ENCODE results near the gene PTRH2.
"Not testable (repeated sequence)": the region's sequence is repeated elsewhere in the genome, so short reads cannot be mapped to it uniquely, and the experiment has no call there.

PTRH2 gene

GRCh38 chr17:59668816-59669215 is 38.4 kb downstream of the PTRH2 start:
- Histone ChIP-seq H4K8ac (ENCODE audit: low read depth, low read length) (no peak overlapping the region), H3K79me1 (ENCODE audit: low read length) (no peaks in the 10 kb centered on the region), H3K79me2 (ENCODE audit: control insufficient read depth, insufficient read depth, low read length) (no peaks in the 10 kb centered on the region), H2AK5ac (ENCODE audit: low read length) (no peak overlapping the region), H3K9ac (ENCODE audit: low read length) (no peak overlapping the region), H3K36me3 (ENCODE audit: control insufficient read depth, insufficient read depth, low read length) (peaks cover 2% of the 10 kb centered on the region), H3K4ac (ENCODE audit: low read depth, low read length) (no peak overlapping the region), H3K56ac (ENCODE audit: low read length) (no peak overlapping the region), H3K4me1 (ENCODE audit: control insufficient read depth, low read depth, low read length) (no peaks in the 10 kb centered on the region), H3K4me2 (ENCODE audit: low read length) (no peak overlapping the region), H3K23ac (ENCODE audit: low read length) (no peak overlapping the region), H3K27ac (ENCODE audit: low read depth, low read length) (no peak overlapping the region), H2BK15ac (replicated peaks; ENCODE audit: low read depth) (no peak overlapping the region), H3K4me3 (ENCODE audit: low read length) (no peak overlapping the region), H2BK120ac (ENCODE audit: low read depth, low read length) (no peak overlapping the region), H4K5ac (ENCODE audit: low read length) (no peak overlapping the region), H3K18ac (ENCODE audit: low read length) (no peak overlapping the region), H3K27me3 (ENCODE audit: insufficient read depth, low read length, poor library complexity) (no peaks in the 10 kb centered on the region), H2BK5ac (ENCODE audit: low read length) (no peak overlapping the region)
- DNase-seq, result no peak
- no CpG with 5 or more reads among the region's 3 CpGs for WGBS (ENCODE audit: extremely low coverage, insufficient coverage, low lambda C conversion rate)

GRCh38 chr17:59666235-59666634 is 41.0 kb downstream of the PTRH2 start:
- no peak overlapping the region for H3K4me3 ChIP-seq (ENCODE audit: low read length)
- no peaks in the 10 kb centered on the region for H3K79me1 ChIP-seq (ENCODE audit: low read length)
- H3K4ac ChIP-seq (ENCODE audit: low read depth, low read length), result no peak overlapping the region
- H2BK5ac ChIP-seq (ENCODE audit: low read length), result no peak overlapping the region
- no peaks in the 10 kb centered on the region for H3K79me2 ChIP-seq (ENCODE audit: control insufficient read depth, insufficient read depth, low read length)
- peaks cover 4% of the 10 kb centered on the region for H3K36me3 ChIP-seq (ENCODE audit: control insufficient read depth, insufficient read depth, low read length)
- no peak overlapping the region for H4K5ac ChIP-seq (ENCODE audit: low read length)
- H4K8ac ChIP-seq (ENCODE audit: low read depth, low read length), result no peak overlapping the region
- no peak overlapping the region for H3K56ac ChIP-seq (ENCODE audit: low read length)
- no peak overlapping the region for H2BK120ac ChIP-seq (ENCODE audit: low read depth, low read length)
- WGBS (ENCODE audit: extremely low coverage, insufficient coverage, low lambda C conversion rate), result no CpG with 5 or more reads among the region's 5 CpGs
- no peak overlapping the region for H3K27ac ChIP-seq (ENCODE audit: low read depth, low read length)
- H3K9ac ChIP-seq (ENCODE audit: low read length), result no peak overlapping the region
- H3K4me1 ChIP-seq (ENCODE audit: control insufficient read depth, low read depth, low read length), result no peaks in the 10 kb centered on the region
- H3K23ac ChIP-seq (ENCODE audit: low read length), result no peak overlapping the region
- no peak overlapping the region for H2BK15ac ChIP-seq (replicated peaks; ENCODE audit: low read depth)
- H2AK5ac ChIP-seq (ENCODE audit: low read length), result no peak overlapping the region
- no peak overlapping the region for H3K18ac ChIP-seq (ENCODE audit: low read length)
- H3K27me3 ChIP-seq (ENCODE audit: insufficient read depth, low read length, poor library complexity), result no peaks in the 10 kb centered on the region
- no peak overlapping the region for H3K4me2 ChIP-seq (ENCODE audit: low read length)
- DNase-seq, result no peak

GRCh38 chr17:59656624-59657023 is 50.6 kb downstream of the PTRH2 start:
- not testable (repeated sequence) for H3K79me1 ChIP-seq (ENCODE audit: low read length); H3K4me3 ChIP-seq (ENCODE audit: low read length); H3K23ac ChIP-seq (ENCODE audit: low read length); DNase-seq; H2BK15ac ChIP-seq (replicated peaks; ENCODE audit: low read depth); H3K27me3 ChIP-seq (ENCODE audit: insufficient read depth, low read length, poor library complexity); H3K27ac ChIP-seq (ENCODE audit: low read depth, low read length); H3K4me2 ChIP-seq (ENCODE audit: low read length); H3K4me1 ChIP-seq (ENCODE audit: control insufficient read depth, low read depth, low read length); H2BK5ac ChIP-seq (ENCODE audit: low read length); H4K5ac ChIP-seq (ENCODE audit: low read length); H3K36me3 ChIP-seq (ENCODE audit: control insufficient read depth, insufficient read depth, low read length); H2BK120ac ChIP-seq (ENCODE audit: low read depth, low read length); H3K4ac ChIP-seq (ENCODE audit: low read depth, low read length); H3K9ac ChIP-seq (ENCODE audit: low read length); H2AK5ac ChIP-seq (ENCODE audit: low read length); H4K8ac ChIP-seq (ENCODE audit: low read depth, low read length); H3K79me2 ChIP-seq (ENCODE audit: control insufficient read depth, insufficient read depth, low read length); H3K18ac ChIP-seq (ENCODE audit: low read length); H3K56ac ChIP-seq (ENCODE audit: low read length)
- WGBS (ENCODE audit: extremely low coverage, insufficient coverage, low lambda C conversion rate), result no CpG with 5 or more reads among the region's 7 CpGs

- Histone ChIP-seq H3K56ac (ENCODE audit: low read length) (no peak overlapping the region), H3K36me3 (ENCODE audit: control insufficient read depth, insufficient read depth, low read length) (no peaks in the 10 kb centered on the region), H2BK15ac (replicated peaks; ENCODE audit: low read depth) (no peak overlapping the region), H3K4me3 (ENCODE audit: low read length) (no peak overlapping the region), H3K27ac (ENCODE audit: low read depth, low read length) (no peak overlapping the region), H3K79me2 (ENCODE audit: control insufficient read depth, insufficient read depth, low read length) (peaks cover 2% of the 10 kb centered on the region), H3K4me1 (ENCODE audit: control insufficient read depth, low read depth, low read length) (no peaks in the 10 kb centered on the region), H2BK5ac (ENCODE audit: low read length) (no peak overlapping the region), H3K4me2 (ENCODE audit: low read length) (no peak overlapping the region), H3K79me1 (ENCODE audit: low read length) (peaks cover 3% of the 10 kb centered on the region), H4K8ac (ENCODE audit: low read depth, low read length) (no peak overlapping the region), H2AK5ac (ENCODE audit: low read length) (no peak overlapping the region), H3K9ac (ENCODE audit: low read length) (no peak overlapping the region), H4K5ac (ENCODE audit: low read length) (no peak overlapping the region), H3K27me3 (ENCODE audit: insufficient read depth, low read length, poor library complexity) (no peaks in the 10 kb centered on the region), H3K23ac (ENCODE audit: low read length) (no peak overlapping the region), H2BK120ac (ENCODE audit: low read depth, low read length) (no peak overlapping the region), H3K18ac (ENCODE audit: low read length) (no peak overlapping the region), H3K4ac (ENCODE audit: low read depth, low read length) (no peak overlapping the region)
- DNase-seq, result no peak
- no CpG with 5 or more reads among the region's 2 CpGs for WGBS (ENCODE audit: extremely low coverage, insufficient coverage, low lambda C conversion rate)
Observed at GRCh38 chr17:59652119-59652518, 55.1 kb downstream of the PTRH2 start.

GRCh38 chr17:59651346-59651745 is 55.9 kb downstream of the PTRH2 start:
- Histone ChIP-seq H4K8ac (ENCODE audit: low read depth, low read length) (no peak overlapping the region), H2BK120ac (ENCODE audit: low read depth, low read length) (no peak overlapping the region), H3K56ac (ENCODE audit: low read length) (no peak overlapping the region), H3K79me1 (ENCODE audit: low read length) (peaks cover 3% of the 10 kb centered on the region), H3K4ac (ENCODE audit: low read depth, low read length) (no peak overlapping the region), H4K5ac (ENCODE audit: low read length) (no peak overlapping the region), H3K4me2 (ENCODE audit: low read length) (no peak overlapping the region), H2BK5ac (ENCODE audit: low read length) (no peak overlapping the region), H3K23ac (ENCODE audit: low read length) (no peak overlapping the region), H3K18ac (ENCODE audit: low read length) (no peak overlapping the region), H2BK15ac (replicated peaks; ENCODE audit: low read depth) (no peak overlapping the region), H3K9ac (ENCODE audit: low read length) (no peak overlapping the region), H3K79me2 (ENCODE audit: control insufficient read depth, insufficient read depth, low read length) (peaks cover 2% of the 10 kb centered on the region), H3K36me3 (ENCODE audit: control insufficient read depth, insufficient read depth, low read length) (no peaks in the 10 kb centered on the region), H3K4me1 (ENCODE audit: control insufficient read depth, low read depth, low read length) (no peaks in the 10 kb centered on the region), H3K27me3 (ENCODE audit: insufficient read depth, low read length, poor library complexity) (no peaks in the 10 kb centered on the region), H2AK5ac (ENCODE audit: low read length) (no peak overlapping the region), H3K4me3 (ENCODE audit: low read length) (no peak overlapping the region), H3K27ac (ENCODE audit: low read depth, low read length) (no peak overlapping the region)
- no peak for DNase-seq

GRCh38 chr17:59650642-59651041 is 56.6 kb downstream of the PTRH2 start:
- H2AK5ac ChIP-seq (ENCODE audit: low read length), result no peak overlapping the region
- H2BK5ac ChIP-seq (ENCODE audit: low read length), result no peak overlapping the region
- H3K4me2 ChIP-seq (ENCODE audit: low read length), result no peak overlapping the region
- H4K5ac ChIP-seq (ENCODE audit: low read length), result no peak overlapping the region
- no peak overlapping the region for H3K9ac ChIP-seq (ENCODE audit: low read length)
- H2BK120ac ChIP-seq (ENCODE audit: low read depth, low read length), result no peak overlapping the region
- H3K79me1 ChIP-seq (ENCODE audit: low read length), result peaks cover 3% of the 10 kb centered on the region
- H3K18ac ChIP-seq (ENCODE audit: low read length), result no peak overlapping the region
- WGBS (ENCODE audit: extremely low coverage, insufficient coverage, low lambda C conversion rate), result no CpG with 5 or more reads among the region's 1 CpG
- H3K27me3 ChIP-seq (ENCODE audit: insufficient read depth, low read length, poor library complexity), result no peaks in the 10 kb centered on the region
- no peak overlapping the region for H4K8ac ChIP-seq (ENCODE audit: low read depth, low read length)
- no peak overlapping the region for H3K4me3 ChIP-seq (ENCODE audit: low read length)
- H3K56ac ChIP-seq (ENCODE audit: low read length), result no peak overlapping the region
- H2BK15ac ChIP-seq (replicated peaks; ENCODE audit: low read depth), result no peak overlapping the region
- H3K79me2 ChIP-seq (ENCODE audit: control insufficient read depth, insufficient read depth, low read length), result peaks cover 2% of the 10 kb centered on the region
- H3K23ac ChIP-seq (ENCODE audit: low read length), result no peak overlapping the region
- H3K4me1 ChIP-seq (ENCODE audit: control insufficient read depth, low read depth, low read length), result no peaks in the 10 kb centered on the region
- H3K36me3 ChIP-seq (ENCODE audit: control insufficient read depth, insufficient read depth, low read length), result no peaks in the 10 kb centered on the region
- H3K27ac ChIP-seq (ENCODE audit: low read depth, low read length), result no peak overlapping the region
- no peak overlapping the region for H3K4ac ChIP-seq (ENCODE audit: low read depth, low read length)
- DNase-seq, result no peak

All from mesendoderm (in vitro differentiated cells).